Measurements from ENCODE around the gene ZFR.

- TF ChIP-seq CTCF (IDR thresholded peaks at IDR 0.05; ENCODE audit: low read depth, low read length) (peak; percentile 71), EZH2phosphoT487 (IDR thresholded peaks at IDR 0.05; ENCODE audit: low read depth) (no peak)
Observed at GRCh38 chr5:32329395-32329834, 115.1 kb downstream of the ZFR start.

Data from OCI-LY3 (cell line).